HUES6 (cell line): Measurements from ENCODE around the gene TSSC4.

Experiments used
- H3K27ac ChIP-seq: 2 replicates; pipeline ENCODE4 v1.7.0; 2013; ENCODE audit warnings: low read depth, mild to moderate bottlenecking, low read length, inconsistent platforms
- H3K27me3 ChIP-seq: 2 replicates; pipeline ENCODE4 v1.6.1; 2013; ENCODE audit warnings: low read length; ENCODE audit not compliant: control insufficient read depth, insufficient read depth
- H3K36me3 ChIP-seq: 2 replicates; pipeline ENCODE4 v1.6.1; 2013; ENCODE audit warnings: low read length; ENCODE audit not compliant: control insufficient read depth, insufficient read depth
- H3K4me1 ChIP-seq: 2 replicates; pipeline ENCODE4 v1.6.1; 2013; ENCODE audit warnings: low read length; ENCODE audit not compliant: control insufficient read depth, insufficient read depth
- H3K4me3 ChIP-seq: 2 replicates; pipeline ENCODE4 v1.5.1; 2013; ENCODE audit warnings: low read depth, low read length
- H3K9ac ChIP-seq: one replicate; pipeline ENCODE4 v1.6.1; 2013; ENCODE audit warnings: mild to moderate bottlenecking, low read length
- H3K9me3 ChIP-seq: 2 replicates; pipeline ENCODE4 v1.6.1; 2013; ENCODE audit warnings: low read depth, low read length; ENCODE audit not compliant: control insufficient read depth, insufficient read depth

The TSSC4 gene

DNA sequence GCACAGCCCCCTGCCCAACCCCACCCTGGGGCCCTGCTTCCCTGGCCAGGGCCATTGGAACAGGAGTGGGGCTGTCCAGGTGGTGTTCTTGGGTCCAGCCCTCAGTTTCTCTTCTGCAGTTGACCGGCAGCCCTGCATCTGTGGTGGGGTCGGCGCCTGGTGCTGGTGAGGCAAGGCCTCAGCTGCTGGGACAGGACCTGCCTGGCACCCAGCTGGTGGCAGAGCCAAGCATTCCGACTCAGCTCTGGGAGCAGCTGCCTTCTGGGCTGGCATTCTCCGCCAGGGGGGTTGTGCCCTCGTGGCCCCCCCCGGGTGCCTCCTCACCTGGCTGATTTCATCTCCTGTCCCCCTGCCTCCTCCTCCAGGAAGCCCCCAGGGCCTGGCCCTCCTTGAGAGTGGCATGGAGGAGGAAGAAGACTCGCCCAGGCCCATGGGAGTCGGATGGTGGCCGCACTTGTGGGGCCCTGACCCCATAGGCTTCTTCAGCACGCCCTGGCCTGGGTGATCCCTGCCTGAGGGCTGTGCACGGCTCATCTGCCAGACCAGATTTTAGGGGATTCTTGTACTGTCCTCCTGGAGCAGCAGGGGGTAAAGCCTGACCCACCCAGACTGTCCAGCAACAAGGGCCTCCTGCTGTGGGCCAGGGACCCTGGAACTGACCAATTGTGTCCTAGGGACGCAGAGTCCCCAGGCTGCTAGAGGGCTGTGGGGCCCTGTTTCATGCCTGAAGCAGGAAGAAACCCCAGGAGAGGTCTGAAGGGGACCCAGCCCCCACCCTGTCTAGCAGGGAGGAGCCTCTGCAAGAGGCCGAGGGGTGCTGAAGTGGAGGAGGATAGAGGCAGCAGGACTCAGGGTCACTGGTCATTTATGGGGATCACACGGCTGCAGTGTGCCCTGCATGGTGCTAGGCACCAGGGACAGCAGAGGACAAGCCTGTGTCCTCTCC lies 11.8 kb upstream of the TSSC4 start:
- H3K27me3 ChIP-seq = no peaks in the 10 kb centered on the region
- H3K9me3 ChIP-seq = no peaks in the 10 kb centered on the region
- H3K4me1 ChIP-seq = peaks cover 44% of the 10 kb centered on the region
- H3K36me3 ChIP-seq = peaks cover 43% of the 10 kb centered on the region
- peak overlapping the region; percentile 11 for H3K9ac ChIP-seq
- H3K4me3 ChIP-seq = no peak overlapping the region
- H3K27ac ChIP-seq = 0 out of 2 replicates have a peak overlapping the region, but pooled peaks have one; percentile 20

DNA sequence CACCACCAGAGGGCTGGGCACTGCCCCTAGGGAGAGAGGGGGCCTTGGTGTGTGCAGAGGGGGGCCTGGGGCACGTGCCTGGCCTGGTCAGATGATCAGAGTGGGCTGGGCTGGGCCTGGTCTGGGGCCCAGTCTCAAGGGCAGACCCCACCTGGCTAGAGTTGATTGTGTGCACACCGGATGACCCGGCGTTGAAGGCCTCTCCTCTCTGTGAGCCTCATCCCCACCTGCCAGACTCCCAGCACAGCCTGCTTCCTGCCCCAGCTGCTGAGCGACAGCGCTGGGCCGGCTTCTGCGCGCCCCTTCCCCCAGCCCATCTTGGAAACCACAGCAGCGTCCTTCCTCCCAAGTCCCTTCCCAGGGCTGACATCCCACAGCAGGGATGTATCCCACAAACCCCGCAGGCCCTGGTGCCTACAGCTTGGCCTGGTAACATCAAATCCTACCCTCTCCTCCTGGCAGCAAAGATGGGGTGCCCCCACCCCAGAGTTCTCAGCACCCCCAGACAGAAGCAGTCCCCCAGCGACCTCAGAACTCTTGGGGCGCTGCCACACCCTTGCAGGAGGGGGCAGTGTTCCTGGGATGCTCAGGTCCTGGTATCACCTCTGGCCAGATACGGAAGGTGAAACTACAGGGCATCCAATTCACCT lies 11.0 kb upstream of the TSSC4 start:
- Histone ChIP-seq H3K36me3 (peaks cover 50% of the 10 kb centered on the region), H3K27me3 (no peaks in the 10 kb centered on the region), H3K27ac (no peak overlapping the region), H3K4me1 (peaks cover 42% of the 10 kb centered on the region), H3K9ac (peak overlapping the region; percentile 58), H3K9me3 (no peaks in the 10 kb centered on the region), H3K4me3 (no peak overlapping the region)

DNA sequence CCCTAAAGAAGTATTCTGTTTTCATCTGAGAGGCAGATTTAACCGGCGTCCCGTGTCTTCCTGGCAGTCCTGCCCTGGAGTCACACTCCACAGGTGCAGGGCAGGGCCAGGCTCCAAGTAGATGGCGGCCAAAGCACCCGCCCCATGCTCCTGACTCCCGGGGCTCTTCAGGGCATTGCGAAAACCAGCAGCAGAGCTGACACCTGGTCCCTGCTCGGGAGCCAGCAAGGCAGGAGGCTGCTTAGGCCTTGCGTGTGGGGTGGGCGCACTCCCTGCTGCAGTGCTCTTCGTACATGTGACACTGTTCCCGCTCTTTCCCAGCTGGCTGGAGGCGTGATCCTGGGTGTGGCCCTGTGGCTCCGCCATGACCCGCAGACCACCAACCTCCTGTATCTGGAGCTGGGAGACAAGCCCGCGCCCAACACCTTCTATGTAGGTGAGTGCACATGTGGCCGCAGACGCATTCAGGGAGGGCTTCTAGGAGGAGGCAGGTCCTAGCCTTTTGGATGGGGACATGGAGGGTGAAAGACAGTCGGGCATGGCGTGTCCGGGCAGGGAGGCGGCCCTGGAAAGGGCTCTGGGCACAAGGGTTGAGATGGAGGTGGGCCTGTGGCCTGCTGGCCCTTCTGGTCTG lies 10.3 kb upstream of the TSSC4 start:
- peak overlapping the region; percentile 58 for H3K9ac ChIP-seq
- H3K27ac ChIP-seq = peak overlapping the region; percentile 45; the same call in 1 of the 2 replicates
- H3K9me3 ChIP-seq = no peaks in the 10 kb centered on the region
- H3K4me3 ChIP-seq = no peak overlapping the region
- peaks cover 37% of the 10 kb centered on the region for H3K4me1 ChIP-seq
- no peaks in the 10 kb centered on the region for H3K27me3 ChIP-seq
- H3K36me3 ChIP-seq = peaks cover 49% of the 10 kb centered on the region

DNA sequence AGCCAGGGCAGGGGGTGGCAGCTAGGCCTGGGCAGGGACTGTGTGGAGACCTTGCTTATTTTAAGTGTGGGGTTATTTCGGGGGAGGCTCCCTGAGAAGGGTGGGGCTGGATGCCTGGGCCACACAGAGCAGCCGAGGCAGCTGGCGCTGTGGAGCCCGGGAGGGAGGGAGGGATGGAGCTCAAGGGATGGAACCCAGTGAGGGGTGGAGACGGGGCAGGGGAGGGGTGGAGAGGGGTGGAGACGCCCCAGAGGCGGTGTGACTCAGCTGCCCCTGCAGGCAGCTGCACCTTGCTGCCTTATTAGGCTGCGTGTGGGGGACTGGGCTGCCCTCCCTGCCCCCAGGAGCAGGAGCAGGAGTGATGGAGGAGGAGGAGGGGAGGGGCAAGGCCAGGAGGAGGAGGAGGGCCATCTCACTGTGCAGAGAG lies 9.8 kb upstream of the TSSC4 start:
- peak overlapping the region; percentile 85; the same call in 1 of the 2 replicates for H3K27ac ChIP-seq
- peak overlapping the region; percentile 58 for H3K9ac ChIP-seq
- H3K9me3 ChIP-seq = no peaks in the 10 kb centered on the region
- no peak overlapping the region for H3K4me3 ChIP-seq
- H3K27me3 ChIP-seq = no peaks in the 10 kb centered on the region
- H3K4me1 ChIP-seq = peaks cover 37% of the 10 kb centered on the region
- peaks cover 50% of the 10 kb centered on the region for H3K36me3 ChIP-seq

DNA sequence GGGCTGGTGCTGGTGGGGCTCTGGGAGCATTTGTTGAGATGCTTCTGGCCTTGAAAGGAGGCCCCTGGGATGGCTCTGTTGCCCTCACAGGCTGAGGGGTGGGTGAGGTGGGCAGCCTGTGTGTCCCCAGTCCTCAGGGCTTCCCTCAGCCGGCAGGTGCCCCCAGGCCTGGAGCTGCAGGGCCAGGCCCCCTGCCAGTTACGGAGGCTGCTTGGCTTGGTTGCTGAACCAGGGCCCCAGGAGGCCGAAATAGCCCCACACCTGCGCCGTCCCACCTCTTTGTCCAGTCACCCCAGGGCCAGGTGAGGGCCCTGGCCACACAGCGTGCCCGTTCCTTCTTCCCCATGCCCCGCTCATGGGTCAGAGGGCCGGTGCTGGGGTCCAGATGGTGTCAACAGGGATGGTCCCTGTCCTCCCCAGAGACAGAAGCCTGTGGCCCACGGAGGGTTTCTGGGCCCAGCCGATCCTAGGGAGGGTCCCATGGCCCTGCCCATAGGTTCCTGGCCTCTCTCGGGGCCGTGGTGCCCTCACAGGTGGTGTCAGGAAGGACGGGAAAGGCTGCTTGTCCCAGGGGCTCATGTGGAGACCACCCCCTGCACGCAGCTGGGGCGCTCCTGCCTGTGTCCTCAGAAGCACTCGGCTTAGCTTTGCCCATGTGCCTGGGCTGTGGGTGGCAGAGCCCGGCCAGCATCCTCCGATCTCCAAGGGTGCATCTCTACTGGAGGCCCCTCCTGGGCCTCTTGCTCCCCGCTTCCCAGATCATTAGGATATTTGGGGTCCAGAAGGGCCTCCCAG lies 9.2 kb upstream of the TSSC4 start:
- Histone ChIP-seq H3K4me3 (no peak overlapping the region), H3K4me1 (peaks cover 34% of the 10 kb centered on the region), H3K27me3 (no peaks in the 10 kb centered on the region), H3K9ac (peak overlapping the region; percentile 57), H3K9me3 (no peaks in the 10 kb centered on the region), H3K36me3 (peaks cover 54% of the 10 kb centered on the region), H3K27ac (peak overlapping the region; percentile 85)

DNA sequence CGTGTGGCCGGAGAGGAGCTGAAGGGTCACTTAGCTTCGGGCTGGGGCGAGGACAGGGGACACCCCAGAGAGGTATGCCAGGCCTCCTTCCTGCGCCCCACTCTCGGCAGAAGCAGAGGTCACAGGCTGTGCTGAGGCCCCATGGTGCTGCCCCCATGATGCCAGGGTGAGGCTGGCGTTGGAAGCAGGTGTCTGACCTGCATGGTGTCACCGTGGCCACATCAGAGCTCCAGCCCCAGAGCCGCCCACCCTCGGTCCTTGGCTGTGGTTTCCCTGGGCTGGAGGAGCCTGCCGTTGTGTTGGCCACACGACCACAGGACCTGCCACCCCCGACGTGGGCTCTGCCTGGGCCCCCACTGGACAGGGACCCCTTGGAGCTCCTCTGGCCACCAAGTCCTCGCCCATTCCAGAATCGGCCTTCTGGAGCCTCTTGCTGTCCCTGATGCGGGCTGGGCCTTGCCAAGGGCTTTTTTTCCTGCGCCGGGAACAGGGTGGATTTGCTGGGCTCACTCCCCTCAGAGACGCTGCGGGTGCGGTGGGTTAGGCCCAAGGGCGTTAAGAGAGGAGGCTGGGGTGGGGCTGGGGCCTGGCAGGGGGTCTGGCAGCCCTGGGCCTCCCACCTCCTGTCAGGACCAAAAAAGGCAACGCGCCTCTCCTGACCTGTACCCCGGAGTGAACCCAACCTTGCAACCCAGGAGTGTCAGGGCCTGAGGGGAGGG lies 8.2 kb upstream of the TSSC4 start:
- Histone ChIP-seq H3K27me3 (no peaks in the 10 kb centered on the region), H3K27ac (peak overlapping the region; percentile 85), H3K4me3 (no peak overlapping the region), H3K4me1 (peaks cover 25% of the 10 kb centered on the region), H3K9ac (no peak overlapping the region), H3K9me3 (no peaks in the 10 kb centered on the region), H3K36me3 (peaks cover 61% of the 10 kb centered on the region)

DNA sequence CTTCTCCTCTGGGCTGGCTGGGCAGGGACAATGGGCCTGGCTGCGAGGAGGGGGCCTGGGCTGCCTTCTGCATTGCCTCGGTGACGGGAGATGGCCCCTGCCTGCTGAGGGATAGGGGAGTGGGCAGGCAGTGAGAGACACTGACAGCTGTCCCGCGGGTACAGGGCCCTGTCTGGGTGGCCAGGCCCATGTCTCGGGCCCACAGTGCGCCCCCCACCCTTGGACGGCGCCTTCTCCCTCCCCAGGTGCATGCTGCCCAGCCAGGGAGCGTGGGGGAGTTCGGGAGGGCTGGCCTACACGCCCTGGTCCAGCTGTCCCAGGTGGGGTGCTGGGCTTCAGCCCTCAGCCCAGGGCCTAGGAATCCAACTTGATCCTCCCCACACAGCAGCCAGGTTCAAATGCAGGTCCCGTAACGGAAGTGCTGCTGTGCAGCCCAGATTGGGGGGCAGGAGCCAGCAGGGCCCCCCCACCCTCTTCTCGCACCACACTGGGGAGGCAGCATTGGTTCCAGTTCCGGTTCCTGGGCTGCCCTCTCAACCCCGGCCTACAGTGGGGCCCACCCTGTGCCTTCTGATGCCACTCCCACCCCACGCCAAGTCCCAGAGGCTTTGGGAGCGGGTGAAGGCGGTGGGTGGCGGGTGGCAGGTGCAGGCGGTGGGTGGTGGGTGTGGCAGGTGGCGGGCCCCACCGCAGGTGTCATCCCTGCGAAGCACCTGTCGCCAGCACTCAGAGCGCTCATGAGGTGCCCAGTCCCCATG lies 7.3 kb upstream of the TSSC4 start:
- Histone ChIP-seq H3K27me3 (no peaks in the 10 kb centered on the region), H3K9me3 (no peaks in the 10 kb centered on the region), H3K4me1 (peaks cover 23% of the 10 kb centered on the region), H3K9ac (peak overlapping the region; percentile 3), H3K36me3 (peaks cover 69% of the 10 kb centered on the region), H3K27ac (no peak overlapping the region; the same call in 1 of the 2 replicates), H3K4me3 (no peak overlapping the region)

DNA sequence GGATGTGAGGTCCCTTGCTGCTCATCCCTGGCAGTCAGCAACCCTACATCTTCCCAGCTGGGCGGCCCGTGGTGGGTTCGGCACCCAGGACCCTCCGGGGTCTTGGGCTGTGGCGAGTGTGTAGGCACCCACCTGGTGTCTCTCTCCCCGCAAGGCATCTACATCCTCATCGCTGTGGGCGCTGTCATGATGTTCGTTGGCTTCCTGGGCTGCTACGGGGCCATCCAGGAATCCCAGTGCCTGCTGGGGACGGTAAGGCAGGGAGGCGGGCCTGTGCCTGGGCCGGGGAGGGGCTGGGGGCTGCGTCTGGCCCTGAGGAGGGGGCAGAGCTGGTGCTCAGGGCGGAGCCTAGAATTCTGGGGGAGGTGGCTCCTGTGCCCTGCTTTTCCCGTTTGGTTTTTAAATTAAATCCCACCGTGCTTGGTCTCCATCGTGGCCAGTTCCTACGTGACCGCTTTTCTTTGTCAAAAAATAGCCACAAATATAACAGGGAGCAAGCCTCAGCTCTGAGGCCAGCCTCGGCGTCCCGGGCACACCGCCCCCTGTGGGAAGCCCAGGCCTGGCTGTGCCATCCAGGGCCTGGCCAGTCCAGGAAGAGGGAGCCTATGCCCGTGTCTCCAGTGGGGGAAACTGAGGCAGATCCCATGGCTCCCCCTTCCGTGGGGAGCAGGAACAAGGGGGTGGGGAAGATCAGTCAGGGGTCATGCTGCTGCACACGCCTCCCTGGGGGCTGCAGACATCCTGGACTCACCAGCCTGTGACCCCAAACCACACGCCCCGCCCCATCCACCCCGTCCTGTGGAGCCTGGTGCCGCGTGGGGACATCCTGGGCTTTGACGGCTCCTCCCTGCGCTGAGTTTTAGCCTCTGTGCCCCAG lies 6.4 kb upstream of the TSSC4 start:
- Histone ChIP-seq H3K27me3 (no peaks in the 10 kb centered on the region), H3K4me1 (peaks cover 20% of the 10 kb centered on the region), H3K9ac (no peak overlapping the region), H3K9me3 (no peaks in the 10 kb centered on the region), H3K27ac (no peak overlapping the region), H3K4me3 (no peak overlapping the region), H3K36me3 (peaks cover 74% of the 10 kb centered on the region)

DNA sequence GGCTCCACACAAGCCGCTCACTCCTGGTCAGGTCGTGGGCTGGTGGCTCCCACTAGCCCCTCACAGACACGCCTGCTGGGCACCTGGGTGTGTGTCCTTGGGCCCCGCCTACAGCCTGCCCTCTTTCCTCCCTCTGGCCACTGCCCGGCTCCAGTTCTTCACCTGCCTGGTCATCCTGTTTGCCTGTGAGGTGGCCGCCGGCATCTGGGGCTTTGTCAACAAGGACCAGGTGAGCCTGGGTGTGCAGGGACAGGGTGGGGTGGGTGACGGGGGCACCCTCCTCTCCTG lies 5.8 kb upstream of the TSSC4 start:
- Histone ChIP-seq H3K9me3 (no peaks in the 10 kb centered on the region), H3K27me3 (no peaks in the 10 kb centered on the region), H3K27ac (no peak overlapping the region), H3K4me1 (peaks cover 18% of the 10 kb centered on the region), H3K4me3 (no peak overlapping the region), H3K9ac (no peak overlapping the region), H3K36me3 (peaks cover 73% of the 10 kb centered on the region)
